ENCODE data around the gene VASN.

Gene VASN

GRCh38 chr16:4385066-4385788 lies 13.6 kb downstream of the VASN start:
- DNase-seq (ENCODE audit: low spot score) = no peak
- in situ Hi-C loops (cut with MboI; ENCODE audit: low sequenced_read_pairs, unreplicated experiment) = no loop called here
- TF ChIP-seq CTCF (IDR thresholded peaks at IDR 0.05; ENCODE audit: borderline replicate concordance, control extremely low read depth, extremely low read depth, insufficient read depth, missing control alignments) = no peak

- no peak for DNase-seq (ENCODE audit: low spot score)
- TF ChIP-seq CTCF (IDR thresholded peaks at IDR 0.05; ENCODE audit: borderline replicate concordance, control extremely low read depth, extremely low read depth, insufficient read depth, missing control alignments) = no peak
- in situ Hi-C loops (cut with MboI; ENCODE audit: low sequenced_read_pairs, unreplicated experiment) = no loop called here
Measured at GRCh38 chr16:4385789-4386450, 14.3 kb downstream of the VASN start.

GRCh38 chr16:4386451-4386805 lies 14.8 kb downstream of the VASN start:
- in situ Hi-C loops (cut with MboI; ENCODE audit: low sequenced_read_pairs, unreplicated experiment) = no loop called here
- no peak for DNase-seq (ENCODE audit: low spot score)
- TF ChIP-seq CTCF (IDR thresholded peaks at IDR 0.05; ENCODE audit: borderline replicate concordance, control extremely low read depth, extremely low read depth, insufficient read depth, missing control alignments) = no peak

GRCh38 chr16:4386951-4387565 lies 15.4 kb downstream of the VASN start:
- no peak for DNase-seq (ENCODE audit: low spot score)
- TF ChIP-seq CTCF (IDR thresholded peaks at IDR 0.05; ENCODE audit: borderline replicate concordance, control extremely low read depth, extremely low read depth, insufficient read depth, missing control alignments) = no peak
- in situ Hi-C loops (cut with MboI; ENCODE audit: low sequenced_read_pairs, unreplicated experiment) = no loop called here

- DNase-seq (ENCODE audit: low spot score) = no peak
- no peak for TF ChIP-seq CTCF (IDR thresholded peaks at IDR 0.05; ENCODE audit: borderline replicate concordance, control extremely low read depth, extremely low read depth, insufficient read depth, missing control alignments)
- in situ Hi-C loops (cut with MboI; ENCODE audit: low sequenced_read_pairs, unreplicated experiment) = no loop called here
Measured at GRCh38 chr16:4387781-4388180, 16.1 kb downstream of the VASN start.

GRCh38 chr16:4388271-4389021 lies 16.8 kb downstream of the VASN start:
- in situ Hi-C loops (cut with MboI; ENCODE audit: low sequenced_read_pairs, unreplicated experiment) = no loop called here
- no peak for DNase-seq (ENCODE audit: low spot score)
- TF ChIP-seq CTCF (IDR thresholded peaks at IDR 0.05; ENCODE audit: borderline replicate concordance, control extremely low read depth, extremely low read depth, insufficient read depth, missing control alignments) = no peak

Data from GM13976 (cell line).